Forelimb muscle (tissue), 1 donor: ENCODE results near the gene THSD4. TPM values are rescaled to one million over a fixed set of nuclear protein-coding genes. Genes with fewer than 3 reads are reported as not detected.
A peak's percentile ranks its signal among the peaks of the same experiment; 100 is the strongest.
"Not testable (repeated sequence)": the region's sequence is repeated elsewhere in the genome, so short reads cannot be mapped to it uniquely, and the experiment has no call there.

Experiments used
- DNase-seq: peaks from one replicate; pipeline ENCODE4 v3.0.0-alpha.2; 2013; ENCODE audit warnings: low read depth
- polyA plus RNA-seq: library from polyadenylated mRNA; unstranded; fragments of 120-200 nt; gene quantifications from one replicate; pipeline ENCODE4 v1.2.1, GENCODE V29; 2013; ENCODE audit not compliant: insufficient read length

THSD4 gene
- polyA plus RNA-seq, 1 donor, result 21.8 TPM

- DNase-seq, result no peak
Measured at GRCh38 chr15:71380345-71380744, 265.1 kb downstream of the THSD4 start.

GRCh38 chr15:71384501-71384900, 269.2 kb downstream of the THSD4 start:
- DNase-seq, result no peak

- DNase-seq, result no peak
Measured at GRCh38 chr15:71385026-71385425, 269.8 kb downstream of the THSD4 start.

GRCh38 chr15:71385457-71385856, 270.2 kb downstream of the THSD4 start:
- no peak for DNase-seq

- DNase-seq, result no peak
Measured at GRCh38 chr15:71386005-71386404, 270.7 kb downstream of the THSD4 start.

GRCh38 chr15:71386448-71387236, 271.4 kb downstream of the THSD4 start:
- DNase-seq, result no peak

- no peak for DNase-seq
Measured at GRCh38 chr15:71387810-71388209, 272.5 kb downstream of the THSD4 start.

GRCh38 chr15:71390096-71390495, 274.8 kb downstream of the THSD4 start:
- DNase-seq, result no peak

- no peak for DNase-seq
Measured at GRCh38 chr15:71391421-71392088, 276.3 kb downstream of the THSD4 start.

- DNase-seq, result no peak
Measured at GRCh38 chr15:71392861-71393283, 277.6 kb downstream of the THSD4 start.

- no peak for DNase-seq
Measured at GRCh38 chr15:71393383-71393782, 278.1 kb downstream of the THSD4 start.

GRCh38 chr15:71396536-71397125, 281.4 kb downstream of the THSD4 start:
- no peak for DNase-seq

- DNase-seq, result no peak
Measured at GRCh38 chr15:71397377-71397776, 282.1 kb downstream of the THSD4 start.

- peak; percentile 72 for DNase-seq
Measured at GRCh38 chr15:71400294-71400693, 285.0 kb downstream of the THSD4 start.

GRCh38 chr15:71401728-71402127, 286.5 kb downstream of the THSD4 start:
- DNase-seq, result not testable (repeated sequence)

- no peak for DNase-seq
Measured at GRCh38 chr15:71409541-71409940, 294.3 kb downstream of the THSD4 start.

GRCh38 chr15:71410347-71410746, 295.1 kb downstream of the THSD4 start:
- no peak for DNase-seq

GRCh38 chr15:71411538-71412482, 296.5 kb downstream of the THSD4 start:
- no peak for DNase-seq

GRCh38 chr15:71413419-71413818, 298.1 kb downstream of the THSD4 start:
- DNase-seq, result no peak

- no peak for DNase-seq
Measured at GRCh38 chr15:71414853-71415252, 299.6 kb downstream of the THSD4 start.

GRCh38 chr15:71422530-71423259, 307.4 kb downstream of the THSD4 start:
- DNase-seq, result no peak
